HG02981 (cell line): ENCODE results near the gene SOX5.
"Not testable (repeated sequence)": the region's sequence is repeated elsewhere in the genome, so short reads cannot be mapped to it uniquely, and the experiment has no call there.

Source experiments
- ATAC-seq: cut with Tn5 transposase; IDR thresholded peaks from one replicate; pipeline ENCODE4 v1.9.1; 2021; ENCODE audit warnings: mild to moderate bottlenecking, moderate library complexity; ENCODE audit not compliant: unreplicated experiment

The SOX5 gene

DNA sequence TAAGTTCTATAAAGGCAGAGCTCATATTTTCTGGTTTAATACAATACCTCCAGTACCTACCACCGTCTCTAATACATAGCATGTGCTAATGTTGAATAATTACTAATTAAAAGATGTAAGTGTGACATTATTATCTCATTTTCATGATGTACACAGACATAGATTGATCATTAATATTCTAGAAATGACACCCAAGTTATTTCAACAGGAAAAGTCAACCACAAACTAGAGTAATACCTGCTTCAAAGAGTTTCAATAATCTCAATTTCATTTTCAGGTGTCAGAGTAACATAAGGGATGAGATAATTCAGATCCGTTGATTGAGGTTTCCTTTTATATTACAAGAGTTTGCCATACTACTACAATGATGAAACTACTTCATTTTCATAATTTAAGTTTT lies 388.9 kb downstream of the SOX5 start:
- peak; percentile 90 for ATAC-seq

DNA sequence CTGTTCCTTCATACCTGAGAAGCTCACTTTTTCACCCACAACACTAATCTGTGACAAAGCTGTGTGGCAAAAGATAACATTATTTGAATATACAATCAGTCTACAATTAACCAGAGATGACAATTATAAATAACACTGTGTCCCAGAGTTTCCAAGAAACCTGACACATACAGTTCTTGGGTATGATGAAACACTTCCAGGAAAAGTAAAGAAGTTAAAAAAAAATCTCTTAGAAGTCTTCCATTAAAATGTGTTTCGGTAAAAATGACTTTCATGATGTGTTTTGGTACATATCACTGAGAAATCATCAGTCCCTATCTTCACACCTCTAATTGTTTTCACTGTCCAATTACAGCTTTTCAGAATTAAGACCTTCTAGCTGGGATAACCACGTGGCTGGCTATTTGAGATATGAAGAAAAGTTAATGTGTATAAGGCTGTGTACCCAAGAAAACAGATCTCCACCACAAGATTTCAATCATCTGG lies 390.2 kb downstream of the SOX5 start:
- ATAC-seq: no peak

DNA sequence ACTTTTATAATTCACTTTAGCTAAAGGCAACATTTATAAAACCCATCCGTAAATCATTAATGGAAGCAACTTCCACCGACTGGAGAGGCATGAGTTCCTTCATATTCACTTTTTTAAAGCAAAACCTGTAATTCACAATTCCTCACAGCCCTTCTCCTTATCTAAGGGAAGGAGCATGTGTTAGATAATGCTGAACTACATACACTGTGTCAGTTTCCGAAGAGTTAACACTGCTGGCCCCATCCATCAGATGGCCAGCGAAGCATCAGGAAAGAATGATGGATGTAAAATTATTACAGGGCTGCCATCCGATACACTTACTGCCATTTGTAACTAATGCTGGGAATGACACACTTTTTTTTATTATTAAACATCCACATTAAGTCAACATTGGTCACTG lies 392.8 kb downstream of the SOX5 start:
- ATAC-seq: no peak

DNA sequence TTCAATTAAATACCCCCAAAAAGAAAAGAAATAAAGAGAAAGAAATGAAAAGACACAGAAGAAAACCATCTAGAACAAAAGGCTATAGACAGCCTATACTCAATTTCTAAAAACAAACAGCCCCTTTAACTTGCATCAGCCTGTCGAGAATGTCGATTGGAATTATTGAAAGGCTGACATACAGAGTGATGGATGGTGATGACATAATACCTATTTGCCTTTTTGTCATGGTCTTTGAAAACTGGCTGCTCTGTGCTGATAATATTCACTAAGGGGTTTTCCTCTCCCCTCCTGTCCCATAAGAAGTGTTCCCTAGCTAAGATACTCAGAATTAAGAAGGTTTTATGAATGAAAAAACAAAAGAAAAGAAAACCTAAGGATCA lies 393.7 kb downstream of the SOX5 start:
- no peak for ATAC-seq

- no peak for ATAC-seq
Measured at GRCh38 chr12:23555180-23555824, 394.2 kb downstream of the SOX5 start.

DNA sequence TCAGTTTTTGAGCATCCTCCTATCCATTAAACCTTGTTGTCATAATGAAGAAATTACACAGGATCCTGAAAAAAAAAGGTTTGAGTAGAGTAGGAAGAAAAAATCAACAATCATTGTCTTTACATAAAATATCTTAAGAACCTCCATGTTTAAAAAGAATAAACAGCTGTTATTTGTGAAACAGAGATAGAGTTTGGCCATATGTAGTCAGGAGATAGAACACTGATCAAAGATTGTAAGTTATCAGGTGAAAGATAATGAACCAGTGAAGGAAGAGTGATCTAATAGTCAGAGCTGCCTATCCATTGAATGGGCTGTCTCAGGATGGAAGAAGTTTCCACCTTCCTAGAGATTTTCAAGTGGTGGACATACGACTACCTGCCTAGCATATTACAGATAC lies 397.1 kb downstream of the SOX5 start:
- no peak for ATAC-seq

DNA sequence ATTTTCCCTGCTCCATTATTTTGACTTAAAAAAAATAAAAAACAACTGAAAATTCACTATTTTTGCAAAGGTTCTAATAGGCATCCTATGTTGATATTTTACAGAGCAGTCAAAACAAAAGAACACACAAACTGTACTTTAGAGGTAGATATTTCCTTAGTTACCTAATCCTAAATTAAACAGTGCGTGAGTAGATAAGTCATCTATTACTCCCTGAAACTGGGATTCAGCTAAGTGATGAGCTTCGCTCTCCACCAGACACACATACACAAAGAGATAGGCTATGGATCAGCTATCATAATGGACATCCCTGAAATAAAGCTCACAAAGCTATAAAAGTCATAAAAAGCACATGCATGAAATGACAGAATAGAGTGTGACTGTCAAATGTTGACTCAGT lies 398.7 kb downstream of the SOX5 start:
- no peak for ATAC-seq

DNA sequence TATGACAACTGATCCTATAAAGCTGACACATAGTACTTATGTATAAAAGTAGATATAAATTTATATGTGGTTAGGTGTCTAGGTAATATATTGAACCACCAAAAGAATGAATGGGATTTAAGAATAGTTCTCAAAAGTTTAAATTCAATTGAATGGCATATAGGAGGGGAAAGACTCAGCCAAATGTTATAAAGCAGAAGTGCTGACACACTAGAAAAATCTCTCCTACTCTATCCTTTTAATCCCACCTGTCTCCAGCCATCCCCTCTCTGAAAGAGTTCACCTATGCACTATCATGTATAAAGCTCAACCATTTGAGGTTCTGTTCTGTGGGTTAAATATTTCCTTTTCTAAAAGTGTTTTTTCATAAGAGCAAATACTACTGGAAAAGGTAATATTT lies 400.7 kb downstream of the SOX5 start:
- no peak for ATAC-seq

DNA sequence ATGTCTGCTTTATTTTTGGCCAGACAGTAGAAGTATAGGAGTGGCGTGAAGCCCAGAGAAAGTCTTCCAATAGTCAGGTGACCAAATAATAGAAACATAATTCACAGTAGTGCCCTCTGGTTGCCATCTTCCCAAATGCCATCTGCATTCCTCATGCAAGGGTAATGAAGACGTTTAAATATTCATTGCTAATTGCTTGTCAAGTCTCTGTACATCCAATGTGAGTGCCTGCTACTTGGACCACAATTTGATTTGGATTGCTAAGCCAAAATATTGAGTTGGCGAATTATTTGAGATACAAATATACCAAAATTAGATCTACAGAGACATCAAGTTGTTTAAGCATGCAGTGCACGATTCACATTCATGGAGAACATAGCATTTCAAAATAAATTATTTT lies 402.7 kb downstream of the SOX5 start:
- no peak for ATAC-seq

- no peak for ATAC-seq
Measured at GRCh38 chr12:23543767-23544166, 405.7 kb downstream of the SOX5 start.

GRCh38 chr12:23542187-23542586 lies 407.3 kb downstream of the SOX5 start:
- ATAC-seq: no peak

GRCh38 chr12:23540572-23540971 lies 408.9 kb downstream of the SOX5 start:
- ATAC-seq: no peak

GRCh38 chr12:23536293-23536692 lies 413.2 kb downstream of the SOX5 start:
- peak; percentile 70 for ATAC-seq

DNA sequence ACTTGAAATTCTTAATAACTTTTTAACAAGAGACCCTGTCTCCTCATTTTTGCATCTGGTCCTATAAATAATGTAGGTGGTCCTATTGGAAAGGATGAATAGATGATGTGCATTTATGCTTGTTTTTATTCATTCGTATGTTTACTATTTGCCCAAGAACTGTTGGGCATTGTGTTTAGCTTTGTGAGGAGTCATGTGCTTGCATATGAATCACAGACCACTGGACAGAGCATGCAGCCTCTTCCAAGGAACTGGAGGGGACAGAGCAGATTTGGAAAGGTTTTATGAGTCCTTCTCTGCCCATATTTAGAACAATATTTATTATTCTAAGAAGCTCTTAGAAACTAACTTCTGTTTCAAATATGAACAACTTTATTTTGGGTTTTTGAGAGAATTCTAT lies 414.0 kb downstream of the SOX5 start:
- ATAC-seq: no peak

DNA sequence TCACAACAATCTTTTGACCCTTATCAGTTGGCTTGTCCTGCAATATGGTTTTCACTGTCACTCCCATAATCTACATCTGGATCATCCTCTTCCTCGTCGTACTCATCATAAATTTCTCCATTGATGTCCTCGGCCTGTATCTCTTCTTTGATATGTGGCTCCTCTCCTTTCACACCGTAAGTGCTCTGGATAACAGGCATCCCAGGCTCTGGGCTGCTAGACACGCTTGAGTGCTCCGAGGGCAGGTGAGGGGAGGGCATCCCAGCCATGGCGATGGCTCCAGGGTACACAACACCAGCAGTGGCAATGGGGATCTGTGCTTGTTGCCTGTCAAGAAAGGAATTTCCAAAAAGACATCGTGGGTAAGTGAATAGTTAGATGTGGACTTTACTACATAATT lies 415.3 kb downstream of the SOX5 start:
- no peak for ATAC-seq

- ATAC-seq: no peak
Measured at GRCh38 chr12:23533699-23534098, 415.8 kb downstream of the SOX5 start.

- no peak for ATAC-seq
Measured at GRCh38 chr12:23533265-23533664, 416.2 kb downstream of the SOX5 start.

DNA sequence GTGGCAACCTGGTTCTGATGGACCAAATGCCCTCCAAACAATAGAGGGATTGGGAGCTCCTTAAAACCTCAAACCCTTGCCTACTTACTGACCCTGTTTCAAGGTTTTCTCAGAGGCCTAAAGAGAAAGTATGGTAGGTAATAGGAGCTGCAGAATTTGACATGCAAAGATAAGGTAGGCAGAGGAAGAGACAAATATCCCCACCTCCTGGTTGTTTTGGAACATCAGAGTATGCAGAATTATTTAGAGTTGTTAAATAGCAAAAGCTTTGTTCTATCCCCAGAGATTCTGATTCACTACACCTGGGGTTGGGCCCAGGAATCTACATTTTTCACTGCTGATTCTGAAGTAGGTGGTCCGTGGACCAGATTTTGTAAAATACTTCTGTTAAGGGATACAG lies 421.2 kb downstream of the SOX5 start:
- no peak for ATAC-seq

GRCh38 chr12:23525450-23526072 lies 423.9 kb downstream of the SOX5 start:
- ATAC-seq: no peak

DNA sequence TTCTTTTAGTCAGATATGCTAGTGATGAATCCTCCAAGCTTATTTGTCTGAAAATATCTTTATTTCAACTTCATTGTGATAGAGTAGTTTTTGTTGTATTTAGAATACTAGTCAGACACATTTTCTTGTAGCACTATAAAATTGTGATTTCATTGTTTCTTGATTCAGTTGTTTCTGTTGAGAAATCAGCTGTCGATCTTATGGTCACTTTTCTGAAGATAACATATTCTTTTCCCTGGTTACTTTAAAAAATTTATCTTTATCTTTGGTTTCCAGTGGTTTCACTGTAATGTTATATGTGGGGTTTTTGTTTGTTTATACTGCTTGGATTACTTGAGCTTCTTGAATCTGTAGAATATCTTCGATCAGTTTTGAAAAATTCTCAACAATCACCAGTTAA lies 426.1 kb downstream of the SOX5 start:
- no peak for ATAC-seq

GRCh38 chr12:23519444-23519843 lies 430.0 kb downstream of the SOX5 start:
- ATAC-seq: not testable (repeated sequence)

DNA sequence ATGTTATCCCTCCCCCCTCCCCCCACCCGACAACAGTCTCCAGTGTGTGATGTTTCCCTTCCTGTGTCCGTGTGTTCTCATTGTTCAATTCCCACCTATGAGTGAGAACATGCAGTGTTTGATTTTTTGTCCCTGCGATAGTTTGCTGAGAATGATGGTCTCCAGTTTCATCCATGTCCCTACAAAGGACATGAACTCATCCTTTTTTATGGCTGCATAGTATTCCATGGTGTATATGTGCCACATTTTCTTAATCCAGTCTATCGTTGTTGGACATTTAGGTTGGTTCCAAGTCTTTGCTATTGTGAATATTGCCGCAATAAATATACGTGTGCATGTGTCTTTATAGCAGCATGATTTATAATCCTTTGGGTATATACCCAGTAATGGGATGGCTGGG lies 433.7 kb downstream of the SOX5 start:
- ATAC-seq: not testable (repeated sequence)

DNA sequence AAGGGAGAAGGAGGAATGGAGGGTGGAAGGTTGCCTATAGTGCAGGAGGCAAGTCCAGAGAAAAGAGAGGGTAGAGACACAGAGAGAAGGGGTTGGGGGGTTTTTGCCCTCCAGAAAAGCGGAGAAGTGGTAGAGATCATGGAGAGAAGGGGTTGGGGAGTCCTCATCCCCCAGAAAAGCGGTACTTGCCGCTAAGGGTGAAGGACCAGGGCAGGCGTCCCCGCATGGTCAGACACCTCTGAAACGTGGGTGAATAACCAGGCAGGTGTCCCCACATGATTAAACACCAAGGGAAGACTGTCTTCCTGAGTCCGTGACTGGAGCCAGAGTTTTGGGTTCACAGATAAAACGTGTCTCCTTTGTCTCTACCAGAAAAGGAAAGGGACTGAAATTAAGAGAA lies 439.0 kb downstream of the SOX5 start:
- no peak for ATAC-seq
